Body of pancreas (tissue), 4 donors: ENCODE measurements around the gene MRPL40.

Experiments used
- CTCF ChIP-seq, 7 experiments: fragments of 450-650 bp in 4 of 7; fragments of 200-600 bp in 3 of 7; sonication (generic) in 3 of 7; IDR thresholded peaks; one replicate each; pipeline ENCODE4 v1.5.1; 2016 to 2019; ENCODE audit warnings: antibody characterized with exemption in 7 of 7
- POLR2A ChIP-seq, 3 donors: fragments of 450-650 bp; IDR thresholded peaks; one replicate each; pipeline ENCODE4 v1.6.1; 2016; ENCODE audit warnings: antibody characterized with exemption in 3 of 3, mild to moderate bottlenecking in 2 of 3

GRCh38 chr22:19400881-19401280, 31.5 kb upstream of the MRPL40 start:
- no peak for TF ChIP-seq CTCF (IDR thresholded peaks at IDR 0.05)
- no peak for TF ChIP-seq POLR2A (IDR thresholded peaks at IDR 0.05)
